Measurements from ENCODE around the gene TMEM52B. TPM values are rescaled to one million over a fixed set of nuclear protein-coding genes. Genes with fewer than 3 reads are reported as not detected.

Gene TMEM52B
- total and polyA plus RNA-seq, 2 of the 13 experiments (the other 11 are each of a cell fraction or from before 2014, with no cell fraction given) = not detected

DNA sequence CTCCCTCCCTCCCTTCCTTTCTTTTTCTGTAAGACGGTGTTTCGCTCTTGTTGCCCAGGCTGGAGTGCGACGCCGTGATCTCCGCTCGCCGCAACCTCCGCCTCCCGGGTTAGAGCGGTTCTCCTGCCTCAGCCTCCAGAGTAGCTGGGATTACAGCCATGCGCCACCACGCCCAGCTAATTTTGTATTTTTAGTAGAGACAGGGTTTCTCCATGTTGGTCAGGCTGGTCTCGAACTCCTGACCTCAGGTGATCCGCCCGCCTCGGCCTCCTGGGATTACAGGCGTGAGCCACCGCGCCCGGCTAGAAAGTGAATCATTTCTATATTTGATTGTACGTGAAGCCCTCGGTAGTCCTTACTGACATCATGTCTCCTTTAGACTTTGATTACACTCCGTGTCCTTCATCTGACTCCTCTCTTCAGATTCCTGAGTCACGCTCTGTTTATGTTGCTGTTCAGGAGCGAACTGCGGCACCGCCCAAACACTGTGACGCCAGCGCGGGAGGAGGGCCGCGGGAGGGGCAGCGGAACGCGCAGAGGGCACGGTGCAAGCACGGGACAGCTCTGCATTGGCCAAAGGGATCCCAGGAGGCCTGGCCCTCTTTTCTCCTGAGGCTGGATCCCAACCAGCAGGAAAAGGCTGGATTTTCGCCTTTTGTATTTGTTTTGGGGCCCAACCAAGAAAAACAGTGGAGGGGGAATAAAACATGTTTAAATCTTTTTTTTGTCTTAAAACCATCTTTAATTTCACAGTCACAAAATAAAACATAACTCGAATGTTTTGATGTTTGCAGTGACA lies 33.3 kb downstream of the TMEM52B start (continued):
- peak; percentile 9; the same call in 1 of the 2 replicates for TF ChIP-seq GMEB2 (CRISPR knock-in tag; IDR thresholded peaks at IDR 0.05; ENCODE audit: low read depth)
- TF ChIP-seq TBL1XR1 (IDR thresholded peaks at IDR 0.05; ENCODE audit: borderline replicate concordance, low read length, partially characterized antibody) = no peak
- no peak; the same call in 1 of the 2 replicates for TF ChIP-seq MIER2 (CRISPR knock-in tag; IDR thresholded peaks at IDR 0.05)
- TF ChIP-seq KLF9 (CRISPR knock-in tag; IDR thresholded peaks at IDR 0.05; ENCODE audit: low read depth) = no peak
- no peak for TF ChIP-seq SUZ12 (IDR thresholded peaks at IDR 0.05; ENCODE audit: low read depth, low read length)
- TF ChIP-seq, protein P1, sequence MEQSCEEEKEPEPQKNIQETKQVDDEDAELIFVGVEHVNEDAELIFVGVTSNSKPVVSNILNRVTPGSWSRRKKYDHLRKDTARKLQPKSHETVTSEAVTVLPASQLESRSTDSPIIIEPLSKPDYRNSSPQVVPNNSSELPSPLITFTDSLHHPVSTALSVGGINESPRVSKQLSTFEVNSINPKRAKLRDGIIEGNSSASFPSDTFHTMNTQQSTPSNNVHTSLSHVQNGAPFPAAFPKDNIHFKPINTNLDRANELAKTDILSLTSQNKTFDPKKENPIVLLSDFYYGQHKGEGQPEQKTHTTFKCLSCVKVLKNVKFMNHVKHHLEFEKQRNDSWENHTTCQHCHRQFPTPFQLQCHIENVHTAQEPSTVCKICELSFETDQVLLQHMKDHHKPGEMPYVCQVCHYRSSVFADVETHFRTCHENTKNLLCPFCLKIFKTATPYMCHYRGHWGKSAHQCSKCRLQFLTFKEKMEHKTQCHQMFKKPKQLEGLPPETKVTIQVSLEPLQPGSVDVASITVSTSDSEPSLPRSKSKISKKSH (CRISPR knock-in tag; IDR thresholded peaks at IDR 0.05; ENCODE audit: borderline replicate concordance) = peak; percentile 36; the same call in 1 of the 2 replicates
- no peak for TF ChIP-seq ZNF878 (CRISPR knock-in tag; IDR thresholded peaks at IDR 0.05)
- TF ChIP-seq DNMT3B (CRISPR knock-in tag; conservative IDR thresholded peaks at IDR 0.05) = no peak
- TF ChIP-seq, protein P2, sequence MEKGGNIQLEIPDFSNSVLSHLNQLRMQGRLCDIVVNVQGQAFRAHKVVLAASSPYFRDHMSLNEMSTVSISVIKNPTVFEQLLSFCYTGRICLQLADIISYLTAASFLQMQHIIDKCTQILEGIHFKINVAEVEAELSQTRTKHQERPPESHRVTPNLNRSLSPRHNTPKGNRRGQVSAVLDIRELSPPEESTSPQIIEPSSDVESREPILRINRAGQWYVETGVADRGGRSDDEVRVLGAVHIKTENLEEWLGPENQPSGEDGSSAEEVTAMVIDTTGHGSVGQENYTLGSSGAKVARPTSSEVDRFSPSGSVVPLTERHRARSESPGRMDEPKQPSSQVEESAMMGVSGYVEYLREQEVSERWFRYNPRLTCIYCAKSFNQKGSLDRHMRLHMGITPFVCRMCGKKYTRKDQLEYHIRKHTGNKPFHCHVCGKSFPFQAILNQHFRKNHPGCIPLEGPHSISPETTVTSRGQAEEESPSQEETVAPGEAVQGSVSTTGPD (CRISPR knock-in tag; IDR thresholded peaks at IDR 0.05) = no peak
- no peak for TF ChIP-seq USF2 (IDR thresholded peaks at IDR 0.05; ENCODE audit: low read depth, low read length)
- TF ChIP-seq USF2 (CRISPR knock-in tag; IDR thresholded peaks at IDR 0.05; ENCODE audit: borderline replicate concordance) = no peak
- TF ChIP-seq RNF2 (conservative IDR thresholded peaks at IDR 0.05; ENCODE audit: low read depth) = no peak; the same call in 1 of the 2 replicates
- TF ChIP-seq GZF1 (CRISPR knock-in tag; IDR thresholded peaks at IDR 0.05) = no peak
- no peak for TF ChIP-seq PLSCR1 (CRISPR knock-in tag; IDR thresholded peaks at IDR 0.05; ENCODE audit: borderline replicate concordance)
- TF ChIP-seq MLX (CRISPR knock-in tag; IDR thresholded peaks at IDR 0.05) = peak; percentile 75
- TF ChIP-seq RBFOX2 (IDR thresholded peaks at IDR 0.05; ENCODE audit: low read depth, low read length) = 0 out of 2 replicates have a peak, but pooled peaks have one; percentile 33
- TF ChIP-seq ZNF710 (CRISPR knock-in tag; IDR thresholded peaks at IDR 0.05; ENCODE audit: borderline replicate concordance) = no peak
- TF ChIP-seq TOE1 (CRISPR knock-in tag; IDR thresholded peaks at IDR 0.05) = no peak

Measured in HepG2 (cell line).